HL-60 (cell line): ENCODE measurements around the gene DPT.

Experiments used
- DNase-seq, 2 experiments: peaks; one replicate each; pipeline ENCODE4 v3.0.0-alpha.2; 2010 to 2020; ENCODE audit warnings: low read depth in 1 of 2, low spot score in 1 of 2
- H3K27ac ChIP-seq: fragments of 250-450 bp; sonication (Bioruptor Pico); replicated peaks from 2 replicates; pipeline ENCODE4 v1.5.1; 2020; ENCODE audit warnings: mild to moderate bottlenecking, moderate library complexity
- H3K27me3 ChIP-seq: fragments of 250-450 bp; sonication (Bioruptor Pico); 2 replicates; pipeline ENCODE4 v1.5.1; 2021; ENCODE audit warnings: mild to moderate bottlenecking, moderate library complexity; ENCODE audit not compliant: insufficient read depth, poor library complexity, severe bottlenecking
- H3K4me3 ChIP-seq: replicated peaks from 2 replicates; pipeline ENCODE4 v1.5.1; 2011; ENCODE audit warnings: mild to moderate bottlenecking, control low read depth, low read length; ENCODE audit not compliant: insufficient read depth
- GABPA ChIP-seq: IDR thresholded peaks from 2 replicates; pipeline ENCODE4 v1.6.1; 2012; ENCODE audit warnings: low read depth
- POLR2AphosphoS5 ChIP-seq: IDR thresholded peaks from 2 replicates; pipeline ENCODE4 v1.6.1; 2012; ENCODE audit warnings: low read depth
- SPI1 ChIP-seq: IDR thresholded peaks from 2 replicates; pipeline ENCODE4 v1.6.1; 2012; ENCODE audit warnings: low read depth, mild to moderate bottlenecking, borderline replicate concordance
- TF ChIP-seq, protein P1 (sequence below): IDR thresholded peaks from 2 replicates; pipeline ENCODE4 v1.6.1; 2012; ENCODE audit warnings: low read depth; ENCODE audit not compliant: insufficient replicate concordance
- TF ChIP-seq, protein P2 (sequence below): IDR thresholded peaks from one replicate; pipeline ENCODE4 v1.5.1; 2011; ENCODE audit warnings: low read length, control low read depth, inconsistent platforms; ENCODE audit not compliant: insufficient read depth

The DPT gene

DNA sequence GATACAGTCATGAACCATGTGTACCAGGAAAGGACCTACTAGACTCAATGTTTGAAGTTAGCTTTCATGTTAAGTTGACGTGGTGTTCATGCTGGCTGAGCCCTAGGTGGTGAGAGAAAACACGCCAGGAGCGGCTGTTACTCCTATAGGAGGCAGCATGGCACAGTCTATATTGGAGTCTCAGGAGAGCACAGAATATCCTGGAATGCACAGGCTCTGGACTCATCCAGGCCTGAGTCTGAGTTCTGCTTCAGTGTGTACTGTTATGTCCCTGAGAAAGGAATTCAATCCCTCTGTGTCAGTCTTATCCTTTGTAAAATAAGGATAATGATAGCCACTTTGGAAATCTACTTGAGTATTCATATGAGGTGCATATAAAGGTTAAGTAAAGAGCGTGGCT lies 41.2 kb downstream of the DPT start:
- no peak overlapping the region for H3K4me3 ChIP-seq
- no peak for DNase-seq
- TF ChIP-seq, protein P1, sequence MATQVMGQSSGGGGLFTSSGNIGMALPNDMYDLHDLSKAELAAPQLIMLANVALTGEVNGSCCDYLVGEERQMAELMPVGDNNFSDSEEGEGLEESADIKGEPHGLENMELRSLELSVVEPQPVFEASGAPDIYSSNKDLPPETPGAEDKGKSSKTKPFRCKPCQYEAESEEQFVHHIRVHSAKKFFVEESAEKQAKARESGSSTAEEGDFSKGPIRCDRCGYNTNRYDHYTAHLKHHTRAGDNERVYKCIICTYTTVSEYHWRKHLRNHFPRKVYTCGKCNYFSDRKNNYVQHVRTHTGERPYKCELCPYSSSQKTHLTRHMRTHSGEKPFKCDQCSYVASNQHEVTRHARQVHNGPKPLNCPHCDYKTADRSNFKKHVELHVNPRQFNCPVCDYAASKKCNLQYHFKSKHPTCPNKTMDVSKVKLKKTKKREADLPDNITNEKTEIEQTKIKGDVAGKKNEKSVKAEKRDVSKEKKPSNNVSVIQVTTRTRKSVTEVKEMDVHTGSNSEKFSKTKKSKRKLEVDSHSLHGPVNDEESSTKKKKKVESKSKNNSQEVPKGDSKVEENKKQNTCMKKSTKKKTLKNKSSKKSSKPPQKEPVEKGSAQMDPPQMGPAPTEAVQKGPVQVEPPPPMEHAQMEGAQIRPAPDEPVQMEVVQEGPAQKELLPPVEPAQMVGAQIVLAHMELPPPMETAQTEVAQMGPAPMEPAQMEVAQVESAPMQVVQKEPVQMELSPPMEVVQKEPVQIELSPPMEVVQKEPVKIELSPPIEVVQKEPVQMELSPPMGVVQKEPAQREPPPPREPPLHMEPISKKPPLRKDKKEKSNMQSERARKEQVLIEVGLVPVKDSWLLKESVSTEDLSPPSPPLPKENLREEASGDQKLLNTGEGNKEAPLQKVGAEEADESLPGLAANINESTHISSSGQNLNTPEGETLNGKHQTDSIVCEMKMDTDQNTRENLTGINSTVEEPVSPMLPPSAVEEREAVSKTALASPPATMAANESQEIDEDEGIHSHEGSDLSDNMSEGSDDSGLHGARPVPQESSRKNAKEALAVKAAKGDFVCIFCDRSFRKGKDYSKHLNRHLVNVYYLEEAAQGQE, result no peak
- no peak for TF ChIP-seq SPI1
- no peak overlapping the region for H3K27ac ChIP-seq
- peaks cover 3% of the 10 kb centered on the region for H3K27me3 ChIP-seq

DNA sequence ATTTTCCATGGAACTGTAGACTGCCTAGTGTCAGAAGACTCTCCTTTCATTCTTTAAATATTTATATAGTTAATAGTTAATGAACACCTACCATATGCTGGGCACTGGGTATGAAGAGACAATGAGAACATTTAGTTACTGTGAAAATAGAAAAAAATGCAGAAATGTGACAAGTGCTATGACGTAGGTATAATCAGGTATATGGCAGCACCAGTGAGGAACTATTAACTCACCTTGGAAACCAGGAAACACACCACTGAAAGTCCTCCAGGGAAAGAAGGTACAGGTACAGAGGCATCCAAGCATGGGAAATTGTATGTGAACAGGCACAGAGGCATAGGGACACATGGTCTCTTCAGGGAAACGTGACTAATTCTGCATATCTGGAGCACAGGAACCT lies 42.3 kb downstream of the DPT start:
- DNase-seq, result no peak
- H3K27me3 ChIP-seq, result peaks cover 3% of the 10 kb centered on the region
- no peak overlapping the region for H3K27ac ChIP-seq
- TF ChIP-seq POLR2AphosphoS5, result no peak
- TF ChIP-seq SPI1, result no peak
- TF ChIP-seq, protein P2, sequence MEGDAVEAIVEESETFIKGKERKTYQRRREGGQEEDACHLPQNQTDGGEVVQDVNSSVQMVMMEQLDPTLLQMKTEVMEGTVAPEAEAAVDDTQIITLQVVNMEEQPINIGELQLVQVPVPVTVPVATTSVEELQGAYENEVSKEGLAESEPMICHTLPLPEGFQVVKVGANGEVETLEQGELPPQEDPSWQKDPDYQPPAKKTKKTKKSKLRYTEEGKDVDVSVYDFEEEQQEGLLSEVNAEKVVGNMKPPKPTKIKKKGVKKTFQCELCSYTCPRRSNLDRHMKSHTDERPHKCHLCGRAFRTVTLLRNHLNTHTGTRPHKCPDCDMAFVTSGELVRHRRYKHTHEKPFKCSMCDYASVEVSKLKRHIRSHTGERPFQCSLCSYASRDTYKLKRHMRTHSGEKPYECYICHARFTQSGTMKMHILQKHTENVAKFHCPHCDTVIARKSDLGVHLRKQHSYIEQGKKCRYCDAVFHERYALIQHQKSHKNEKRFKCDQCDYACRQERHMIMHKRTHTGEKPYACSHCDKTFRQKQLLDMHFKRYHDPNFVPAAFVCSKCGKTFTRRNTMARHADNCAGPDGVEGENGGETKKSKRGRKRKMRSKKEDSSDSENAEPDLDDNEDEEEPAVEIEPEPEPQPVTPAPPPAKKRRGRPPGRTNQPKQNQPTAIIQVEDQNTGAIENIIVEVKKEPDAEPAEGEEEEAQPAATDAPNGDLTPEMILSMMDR, result no peak
- TF ChIP-seq, protein P1, result no peak
- TF ChIP-seq GABPA, result no peak
- no peak overlapping the region for H3K4me3 ChIP-seq

DNA sequence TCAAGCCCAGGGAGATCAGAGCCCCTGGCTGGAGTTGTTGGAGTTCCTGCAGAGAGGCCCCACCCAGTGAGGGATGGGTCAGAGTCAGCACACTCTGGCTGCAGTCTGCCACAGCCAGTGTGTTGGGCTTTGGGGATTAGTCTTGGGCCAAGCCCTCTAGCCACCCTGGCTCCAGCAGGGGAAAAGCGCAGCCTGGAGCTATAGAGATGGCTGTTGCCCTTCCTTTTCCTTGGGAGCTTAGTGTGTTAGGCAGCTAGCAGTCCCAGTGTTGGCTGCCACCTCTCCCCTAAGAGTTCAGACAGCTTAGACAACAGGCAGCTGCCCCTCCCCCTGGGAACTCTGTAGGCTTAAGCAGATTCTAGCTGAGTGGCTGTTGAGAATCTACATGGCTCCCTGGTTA lies 45.1 kb downstream of the DPT start:
- H3K4me3 ChIP-seq, result no peak overlapping the region
- H3K27ac ChIP-seq, result no peak overlapping the region
- DNase-seq, result no peak
- TF ChIP-seq POLR2AphosphoS5, result no peak
- TF ChIP-seq GABPA, result no peak
- TF ChIP-seq, protein P1, result no peak
- no peak for TF ChIP-seq SPI1
- TF ChIP-seq, protein P2, result no peak
- peaks cover 3% of the 10 kb centered on the region for H3K27me3 ChIP-seq

DNA sequence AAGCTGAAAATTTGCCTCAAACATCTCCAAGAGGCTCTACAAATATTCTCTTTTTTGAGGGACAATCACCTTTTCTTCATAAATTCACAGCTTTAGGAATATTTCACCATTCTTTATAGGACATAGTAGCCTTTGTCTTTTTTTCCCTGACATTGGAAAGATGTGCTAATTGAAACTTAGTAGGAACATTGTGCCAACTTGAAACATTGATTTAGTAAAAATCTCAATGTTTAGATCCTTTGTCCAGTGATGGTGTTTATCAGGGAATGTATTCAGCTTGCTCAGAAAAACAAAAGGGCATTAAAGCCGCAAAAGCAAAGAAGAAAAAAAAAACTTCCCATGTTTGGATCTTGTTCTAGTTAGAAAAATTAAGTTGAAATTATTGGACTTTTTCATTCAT lies 52.1 kb downstream of the DPT start:
- DNase-seq, result no peak
- no peaks in the 10 kb centered on the region for H3K27me3 ChIP-seq
- TF ChIP-seq, protein P2, result no peak
- TF ChIP-seq, protein P1, result no peak
- TF ChIP-seq GABPA (no peak), POLR2AphosphoS5 (no peak), SPI1 (no peak)
- no peak overlapping the region for H3K27ac ChIP-seq
- H3K4me3 ChIP-seq, result no peak overlapping the region
